GM12878 (cell line): Measurements from ENCODE around the gene BRME1. TPM values are rescaled to one million over a fixed set of nuclear protein-coding genes. Genes with fewer than 3 reads are reported as not detected.

Source experiments
- BMI1 ChIP-seq: fragments of 450-650 bp; IDR thresholded peaks from 2 replicates; pipeline ENCODE4 v1.6.1; 2016; ENCODE audit warnings: mild to moderate bottlenecking, moderate library complexity, borderline replicate concordance
- CHD1 ChIP-seq: IDR thresholded peaks from 2 replicates; pipeline ENCODE4 v1.6.1; 2012; ENCODE audit warnings: low read depth, low read length, improper control_type of control experiment
- EGR1 ChIP-seq, 2 experiments: IDR thresholded peaks; 1 replicate in 1 of 2; 2 replicates in 1 of 2; pipeline ENCODE4 v1.6.1; 2011 to 2012; ENCODE audit warnings: low read depth in 2 of 2, low read length in 2 of 2, borderline replicate concordance in 1 of 2, mild to moderate bottlenecking in 1 of 2, moderate library complexity in 1 of 2
- ESRRA ChIP-seq: IDR thresholded peaks from 2 replicates; pipeline ENCODE4 v1.6.1; 2012; ENCODE audit warnings: mild to moderate bottlenecking, low read length, improper control_type of control experiment
- HDAC2 ChIP-seq: fragments of 200-600 bp; sonication (generic); IDR thresholded peaks from 2 replicates; pipeline ENCODE4 v1.6.1; 2017
- JUND ChIP-seq: IDR thresholded peaks from 2 replicates; pipeline ENCODE4 v1.6.1; 2012; ENCODE audit warnings: low read depth, mild to moderate bottlenecking, low read length, improper control_type of control experiment, moderate library complexity
- KAT2A ChIP-seq: conservative IDR thresholded peaks from 2 replicates; pipeline ENCODE4 v1.6.1; 2011; ENCODE audit warnings: low read depth, low read length; ENCODE audit not compliant: control insufficient read depth
- KLF5 ChIP-seq: fragments of 450-650 bp; IDR thresholded peaks from 2 replicates; pipeline ENCODE4 v1.6.1; 2014; ENCODE audit warnings: mild to moderate bottlenecking; ENCODE audit not compliant: partially characterized antibody
- MEF2B ChIP-seq: fragments of 450-650 bp; IDR thresholded peaks from 2 replicates; pipeline ENCODE4 v1.6.1; 2018; ENCODE audit warnings: mild to moderate bottlenecking, moderate library complexity; ENCODE audit not compliant: partially characterized antibody, poor library complexity, severe bottlenecking
- MTA2 ChIP-seq: fragments of 450-650 bp; IDR thresholded peaks from 2 replicates; pipeline ENCODE4 v1.6.1; 2016; ENCODE audit warnings: low read depth, mild to moderate bottlenecking, moderate library complexity
- NR2C2 ChIP-seq: IDR thresholded peaks from 2 replicates; pipeline ENCODE4 v1.6.1; 2011; ENCODE audit warnings: borderline replicate concordance, low read depth; ENCODE audit not compliant: control insufficient read depth, insufficient read length
- POLR2AphosphoS2 ChIP-seq: IDR thresholded peaks from 2 replicates; pipeline ENCODE4 v1.6.1; 2011; ENCODE audit warnings: low read depth, mild to moderate bottlenecking, low read length, improper control_type of control experiment, moderate library complexity
- RBBP5 ChIP-seq: fragments of 200-600 bp; sonication (generic); conservative IDR thresholded peaks from 2 replicates; pipeline ENCODE4 v1.6.1; 2016
- STAT1 ChIP-seq: fragments of 450-650 bp; conservative IDR thresholded peaks from 2 replicates; pipeline ENCODE4 v1.6.1; 2014; ENCODE audit warnings: antibody characterized with exemption, mild to moderate bottlenecking
- SUZ12 ChIP-seq: fragments of 200-600 bp; sonication (generic); IDR thresholded peaks from one replicate; pipeline ENCODE4 v1.6.1; 2018; ENCODE audit warnings: antibody characterized with exemption, mild to moderate bottlenecking; ENCODE audit not compliant: unreplicated experiment
- TCF12 ChIP-seq: IDR thresholded peaks from 2 replicates; pipeline ENCODE4 v1.6.1; 2011; ENCODE audit warnings: low read depth, mild to moderate bottlenecking, low read length
- TCF3 ChIP-seq: IDR thresholded peaks from 2 replicates; pipeline ENCODE4 v1.6.1; 2012; ENCODE audit warnings: low read depth, mild to moderate bottlenecking, low read length, borderline replicate concordance; ENCODE audit not compliant: insufficient read depth
- WRNIP1 ChIP-seq: IDR thresholded peaks from 2 replicates; pipeline ENCODE4 v1.6.1; 2011; ENCODE audit warnings: low read depth, low read length, improper control_type of control experiment, borderline replicate concordance
- ZNF217 ChIP-seq: fragments of 450-650 bp; IDR thresholded peaks from 2 replicates; pipeline ENCODE4 v1.6.1; 2017; ENCODE audit warnings: antibody characterized with exemption, mild to moderate bottlenecking
- ZSCAN29 ChIP-seq: fragments of 450-650 bp; IDR thresholded peaks from 2 replicates; pipeline ENCODE4 v1.6.1; 2017; ENCODE audit warnings: mild to moderate bottlenecking, moderate library complexity
- polyA plus RNA-seq, 11 experiments: library from polyadenylated mRNA; depleted of rRNA in 4 of 11; unstranded in 6 of 11; stranded (reverse) in 5 of 11; fragments of >200 nt; fragmentation: Nextera tagmentation in 4 of 11; fragmentation: Illumina TruSeq in 1 of 11; extraction: Ambion mirVana in 4 of 11; extraction: Trizol in 1 of 11; gene quantifications; 1 replicate in 1 of 11; 2 replicates in 10 of 11; pipeline versions ENCODE4 v1.2.1 to v1.2.3, GENCODE V29; 2011 to 2016; ENCODE audit warnings: inconsistent platforms in 2 of 11, missing spikeins in 2 of 11, low read depth in 1 of 11
- total RNA-seq, 4 experiments: library from RNA; depleted of rRNA in 3 of 4; stranded (reverse); fragments of >200 nt in 3 of 4; fragmentation: Illumina TruSeq in 1 of 4; extraction: Trizol in 1 of 4; gene quantifications; 2 replicates each; pipeline versions ENCODE4 v1.2.1 to v1.2.3, GENCODE V29; 2013 to 2021
- TF ChIP-seq, protein P1 (sequence below): fragments of 150-350 bp; IDR thresholded peaks from 2 replicates; pipeline ENCODE4 v1.6.1; 2016; ENCODE audit warnings: low read depth, low read length
- TF ChIP-seq, protein P2 (sequence below): IDR thresholded peaks from 2 replicates; pipeline ENCODE4 v1.6.1; 2011; ENCODE audit warnings: borderline replicate concordance, low read depth, mild to moderate bottlenecking, moderate library complexity, mixed read lengths, low read length; ENCODE audit not compliant: insufficient read depth; ENCODE audit errors: extremely low read length
- TF ChIP-seq, protein P3 (sequence below): IDR thresholded peaks from 2 replicates; pipeline ENCODE4 v1.6.1; 2011; ENCODE audit warnings: mild to moderate bottlenecking, low read depth, low read length, moderate library complexity; ENCODE audit not compliant: insufficient replicate concordance
- TF ChIP-seq, protein P4 (sequence below): fragments of 450-650 bp; IDR thresholded peaks from 2 replicates; pipeline ENCODE4 v1.6.1; 2017; ENCODE audit warnings: borderline replicate concordance

BRME1 gene
- total and polyA plus RNA-seq, 10 of the 15 experiments (the other 5 are each of a cell fraction or from before 2014, with no cell fraction given), result 0.07 to 2.2 (median 1.1) TPM; not detected in 1

DNA sequence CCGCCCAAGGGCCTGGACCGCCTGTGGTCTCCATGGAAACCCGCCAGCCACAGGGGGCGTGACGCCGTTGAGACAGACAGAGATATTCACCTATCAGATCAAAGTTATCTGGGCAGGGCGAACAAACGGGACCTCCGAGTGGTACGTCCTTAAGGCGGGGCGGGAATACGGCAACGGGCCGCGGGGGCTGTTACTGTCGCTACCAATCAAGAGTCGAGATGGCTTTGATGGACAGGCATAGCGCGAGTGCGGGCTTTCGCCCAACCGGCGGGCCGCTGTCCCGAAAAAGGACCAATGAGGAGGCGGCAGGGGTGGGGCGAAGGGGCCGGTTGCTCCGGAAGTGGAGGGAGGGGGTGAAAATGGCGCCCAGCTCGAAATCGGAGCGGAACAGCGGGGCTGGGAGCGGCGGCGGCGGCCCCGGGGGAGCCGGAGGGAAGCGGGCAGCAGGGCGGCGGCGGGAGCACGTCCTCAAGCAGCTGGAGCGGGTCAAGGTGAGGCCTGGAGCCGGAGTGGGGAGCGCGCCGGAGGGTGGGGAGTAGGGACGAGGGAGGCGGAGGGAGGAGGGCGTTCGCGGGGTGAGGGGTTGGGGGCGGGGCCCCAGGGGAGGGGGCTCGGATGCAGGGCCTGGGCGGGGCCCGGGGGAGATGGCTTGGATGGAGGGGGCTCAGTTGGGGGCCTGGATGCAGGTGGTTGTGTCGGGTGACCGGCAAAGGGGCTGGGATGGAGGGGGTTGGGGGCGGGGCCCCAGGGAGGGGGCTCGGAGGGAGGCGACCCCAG is 46.4 kb upstream of the BRME1 start, which contains the start of gene DCAF15 (continued):
- TF ChIP-seq STAT1, result 0 out of 2 replicates have a peak, but pooled peaks have one; percentile 45
- TF ChIP-seq CHD1, result no peak
- TF ChIP-seq SUZ12, result no peak
- no peak for TF ChIP-seq TCF3
- peak; percentile 95 for TF ChIP-seq BMI1
- peak; percentile 25 for TF ChIP-seq MEF2B
- no peak for TF ChIP-seq MTA2
- no peak for TF ChIP-seq ESRRA
- no peak for TF ChIP-seq POLR2AphosphoS2
- no peak for TF ChIP-seq JUND
- TF ChIP-seq WRNIP1, result no peak
- TF ChIP-seq, protein P1, sequence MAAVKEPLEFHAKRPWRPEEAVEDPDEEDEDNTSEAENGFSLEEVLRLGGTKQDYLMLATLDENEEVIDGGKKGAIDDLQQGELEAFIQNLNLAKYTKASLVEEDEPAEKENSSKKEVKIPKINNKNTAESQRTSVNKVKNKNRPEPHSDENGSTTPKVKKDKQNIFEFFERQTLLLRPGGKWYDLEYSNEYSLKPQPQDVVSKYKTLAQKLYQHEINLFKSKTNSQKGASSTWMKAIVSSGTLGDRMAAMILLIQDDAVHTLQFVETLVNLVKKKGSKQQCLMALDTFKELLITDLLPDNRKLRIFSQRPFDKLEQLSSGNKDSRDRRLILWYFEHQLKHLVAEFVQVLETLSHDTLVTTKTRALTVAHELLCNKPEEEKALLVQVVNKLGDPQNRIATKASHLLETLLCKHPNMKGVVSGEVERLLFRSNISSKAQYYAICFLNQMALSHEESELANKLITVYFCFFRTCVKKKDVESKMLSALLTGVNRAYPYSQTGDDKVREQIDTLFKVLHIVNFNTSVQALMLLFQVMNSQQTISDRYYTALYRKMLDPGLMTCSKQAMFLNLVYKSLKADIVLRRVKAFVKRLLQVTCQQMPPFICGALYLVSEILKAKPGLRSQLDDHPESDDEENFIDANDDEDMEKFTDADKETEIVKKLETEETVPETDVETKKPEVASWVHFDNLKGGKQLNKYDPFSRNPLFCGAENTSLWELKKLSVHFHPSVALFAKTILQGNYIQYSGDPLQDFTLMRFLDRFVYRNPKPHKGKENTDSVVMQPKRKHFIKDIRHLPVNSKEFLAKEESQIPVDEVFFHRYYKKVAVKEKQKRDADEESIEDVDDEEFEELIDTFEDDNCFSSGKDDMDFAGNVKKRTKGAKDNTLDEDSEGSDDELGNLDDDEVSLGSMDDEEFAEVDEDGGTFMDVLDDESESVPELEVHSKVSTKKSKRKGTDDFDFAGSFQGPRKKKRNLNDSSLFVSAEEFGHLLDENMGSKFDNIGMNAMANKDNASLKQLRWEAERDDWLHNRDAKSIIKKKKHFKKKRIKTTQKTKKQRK, result peak; percentile 95
- TF ChIP-seq, protein P2, sequence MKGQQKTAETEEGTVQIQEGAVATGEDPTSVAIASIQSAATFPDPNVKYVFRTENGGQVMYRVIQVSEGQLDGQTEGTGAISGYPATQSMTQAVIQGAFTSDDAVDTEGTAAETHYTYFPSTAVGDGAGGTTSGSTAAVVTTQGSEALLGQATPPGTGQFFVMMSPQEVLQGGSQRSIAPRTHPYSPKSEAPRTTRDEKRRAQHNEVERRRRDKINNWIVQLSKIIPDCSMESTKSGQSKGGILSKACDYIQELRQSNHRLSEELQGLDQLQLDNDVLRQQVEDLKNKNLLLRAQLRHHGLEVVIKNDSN, result no peak
- TF ChIP-seq KAT2A, result no peak
- TF ChIP-seq, protein P3, sequence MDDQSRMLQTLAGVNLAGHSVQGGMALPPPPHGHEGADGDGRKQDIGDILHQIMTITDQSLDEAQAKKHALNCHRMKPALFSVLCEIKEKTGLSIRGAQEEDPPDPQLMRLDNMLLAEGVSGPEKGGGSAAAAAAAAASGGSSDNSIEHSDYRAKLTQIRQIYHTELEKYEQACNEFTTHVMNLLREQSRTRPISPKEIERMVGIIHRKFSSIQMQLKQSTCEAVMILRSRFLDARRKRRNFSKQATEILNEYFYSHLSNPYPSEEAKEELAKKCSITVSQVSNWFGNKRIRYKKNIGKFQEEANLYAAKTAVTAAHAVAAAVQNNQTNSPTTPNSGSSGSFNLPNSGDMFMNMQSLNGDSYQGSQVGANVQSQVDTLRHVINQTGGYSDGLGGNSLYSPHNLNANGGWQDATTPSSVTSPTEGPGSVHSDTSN, result peak; percentile 98
- peak in 1 of 2 experiments; percentile 69; a peak in 1 of 3 replicates for TF ChIP-seq EGR1 (IDR thresholded peaks at IDR 0.05; ENCODE audit: borderline replicate concordance in 1 of 2, low read depth in 2 of 2, low read length in 2 of 2)
- TF ChIP-seq, protein P4, sequence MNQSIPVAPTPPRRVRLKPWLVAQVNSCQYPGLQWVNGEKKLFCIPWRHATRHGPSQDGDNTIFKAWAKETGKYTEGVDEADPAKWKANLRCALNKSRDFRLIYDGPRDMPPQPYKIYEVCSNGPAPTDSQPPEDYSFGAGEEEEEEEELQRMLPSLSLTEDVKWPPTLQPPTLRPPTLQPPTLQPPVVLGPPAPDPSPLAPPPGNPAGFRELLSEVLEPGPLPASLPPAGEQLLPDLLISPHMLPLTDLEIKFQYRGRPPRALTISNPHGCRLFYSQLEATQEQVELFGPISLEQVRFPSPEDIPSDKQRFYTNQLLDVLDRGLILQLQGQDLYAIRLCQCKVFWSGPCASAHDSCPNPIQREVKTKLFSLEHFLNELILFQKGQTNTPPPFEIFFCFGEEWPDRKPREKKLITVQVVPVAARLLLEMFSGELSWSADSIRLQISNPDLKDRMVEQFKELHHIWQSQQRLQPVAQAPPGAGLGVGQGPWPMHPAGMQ, result no peak
- TF ChIP-seq RBBP5, result no peak
- TF ChIP-seq ZNF217, result no peak
- no peak for TF ChIP-seq TCF12
- no peak for TF ChIP-seq NR2C2
- no peak for TF ChIP-seq HDAC2
- TF ChIP-seq KLF5, result peak; percentile 96
- TF ChIP-seq ZSCAN29, result no peak
